IMR-90 (cell line): ENCODE results near the gene PRDM10. TPM values are rescaled to one million over a fixed set of nuclear protein-coding genes. Genes with fewer than 3 reads are reported as not detected.

Experiments used
- ATAC-seq: fragments of 200-7000 bp; cut with Tn5 transposase; 2 replicates; pipeline ENCODE4 v1.9.1; 2020; ENCODE audit warnings: low read depth, mild to moderate bottlenecking, moderate library complexity
- BruUV-seq: library from RNA; stranded (reverse); fragments of 400-500 nt; replicated peaks from 2 replicates; lab custom pipeline; 2021; lab: Mats Ljungman, UMichigan
- CTCF ChIA-PET: fragments of 300-600 bp; formaldehyde crosslinking; extraction: SDS; loops from one replicate; lab custom pipeline; 2021; ENCODE audit warnings: antibody characterized with exemption; lab: Yijun Ruan, JAX
- POLR2A ChIA-PET: fragments of 300-600 bp; sonication (Branson Sonifier 250); formaldehyde crosslinking; loops from one replicate; lab custom pipeline; 2022; ENCODE audit warnings: antibody characterized with exemption; ENCODE audit not compliant: unreplicated experiment; lab: Charles Lee
- DNase-seq: peaks from one replicate; pipeline ENCODE4 v3.0.0; 2013
- H2AFZ ChIP-seq: replicated peaks from 2 replicates; pipeline ENCODE3; 2013; ENCODE audit warnings: low read length, mild to moderate bottlenecking; ENCODE audit not compliant: poor library complexity
- H2AK5ac ChIP-seq: 2 replicates; pipeline ENCODE4 v1.6.1; 2013; ENCODE audit warnings: low read depth, low read length, inconsistent platforms
- H2AK9ac ChIP-seq: replicated peaks from 2 replicates; pipeline ENCODE3; 2013; ENCODE audit warnings: mild to moderate bottlenecking, low read depth, low read length, moderate library complexity; ENCODE audit not compliant: poor library complexity
- H2BK120ac ChIP-seq: 2 replicates; pipeline ENCODE4 v1.6.1; 2013; ENCODE audit warnings: low read depth, low read length, inconsistent platforms
- H2BK15ac ChIP-seq: 3 replicates; pipeline ENCODE4 v1.6.1; 2013; ENCODE audit warnings: low read depth, low read length, inconsistent platforms
- H2BK20ac ChIP-seq: 2 replicates; pipeline ENCODE4 v1.6.1; 2013; ENCODE audit warnings: low read depth, mild to moderate bottlenecking, inconsistent platforms, low read length, moderate library complexity
- H2BK5ac ChIP-seq: 2 replicates; pipeline ENCODE4 v1.6.1; 2013; ENCODE audit warnings: mild to moderate bottlenecking, low read depth, low read length, inconsistent platforms; ENCODE audit not compliant: poor library complexity, severe bottlenecking
- H3K14ac ChIP-seq: replicated peaks from 2 replicates; pipeline ENCODE4 v1.6.1; 2013; ENCODE audit warnings: low read depth, low read length, inconsistent platforms
- H3K18ac ChIP-seq: 2 replicates; pipeline ENCODE4 v1.6.1; 2013; ENCODE audit warnings: low read depth, low read length, control low read depth
- H3K23ac ChIP-seq: 2 replicates; pipeline ENCODE4 v1.6.1; 2013; ENCODE audit warnings: low read depth, low read length, inconsistent platforms
- H3K27ac ChIP-seq: 2 replicates; pipeline ENCODE4 v1.5.1; 2013; ENCODE audit warnings: mild to moderate bottlenecking, control low read depth, low read length; ENCODE audit not compliant: insufficient read depth
- H3K27me3 ChIP-seq: 2 replicates; pipeline ENCODE4 v1.6.1; 2013; ENCODE audit warnings: low read length; ENCODE audit not compliant: control insufficient read depth, insufficient read depth
- H3K36me3 ChIP-seq: 2 replicates; pipeline ENCODE4 v1.6.1; 2013; ENCODE audit warnings: low read length, mixed read lengths; ENCODE audit not compliant: control insufficient read depth, insufficient read depth
- H3K4ac ChIP-seq: 2 replicates; pipeline ENCODE4 v1.6.1; 2013; ENCODE audit warnings: low read depth, low read length, inconsistent platforms
- H3K4me1 ChIP-seq: 2 replicates; pipeline ENCODE4 v1.6.1; 2013; ENCODE audit warnings: low read length, mixed read lengths; ENCODE audit not compliant: control insufficient read depth, insufficient read depth
- H3K4me2 ChIP-seq: 2 replicates; pipeline ENCODE4 v1.6.1; 2013; ENCODE audit warnings: low read depth, mild to moderate bottlenecking, control low read depth, low read length, moderate library complexity
- H3K4me3 ChIP-seq: 2 replicates; pipeline ENCODE4 v1.5.1; 2013; ENCODE audit warnings: low read depth, mild to moderate bottlenecking, control low read depth, low read length, moderate library complexity; ENCODE audit not compliant: insufficient read depth
- H3K56ac ChIP-seq: 2 replicates; pipeline ENCODE4 v1.6.1; 2013; ENCODE audit warnings: low read length, inconsistent platforms; ENCODE audit not compliant: insufficient read depth; ENCODE audit errors: extremely low read depth
- H3K79me1 ChIP-seq, 2 experiments: 2 replicates each; pipeline ENCODE4 v1.6.1; 2013; ENCODE audit warnings: low read length in 2 of 2, inconsistent platforms in 1 of 2, low read depth in 1 of 2
- H3K9ac ChIP-seq: 2 replicates; pipeline ENCODE4 v1.6.1; 2013; ENCODE audit warnings: low read depth, low read length, control low read depth
- H3K9me1 ChIP-seq: 2 replicates; pipeline ENCODE4 v1.6.1; 2013; ENCODE audit warnings: low read length, inconsistent platforms; ENCODE audit not compliant: insufficient read depth
- H3K9me3 ChIP-seq: 2 replicates; pipeline ENCODE4 v1.6.1; 2013; ENCODE audit warnings: low read length; ENCODE audit not compliant: control insufficient read depth, insufficient read depth
- H4K20me1 ChIP-seq: 2 replicates; pipeline ENCODE4 v1.6.1; 2013; ENCODE audit warnings: low read length, inconsistent platforms; ENCODE audit not compliant: insufficient read depth
- H4K5ac ChIP-seq: 2 replicates; pipeline ENCODE4 v1.6.1; 2013; ENCODE audit warnings: mild to moderate bottlenecking, low read depth, low read length, control low read depth
- H4K8ac ChIP-seq, 2 experiments: 2 replicates each; pipeline ENCODE4 v1.6.1; 2013; ENCODE audit warnings: low read depth in 2 of 2, low read length in 2 of 2, control low read depth in 1 of 2, inconsistent platforms in 1 of 2
- H4K91ac ChIP-seq: 2 replicates; pipeline ENCODE4 v1.6.1; 2013; ENCODE audit warnings: low read depth, low read length, inconsistent platforms; ENCODE audit not compliant: insufficient read depth
- CEBPB ChIP-seq: IDR thresholded peaks from 2 replicates; pipeline ENCODE4 v1.6.1; 2012; ENCODE audit warnings: low read depth, low read length, improper control_type of control experiment
- MAFK ChIP-seq: IDR thresholded peaks from 2 replicates; pipeline ENCODE4 v1.6.1; 2012; ENCODE audit warnings: low read depth, low read length, improper control_type of control experiment
- WGBS, 2 experiments: methylation state at CpG; one replicate each; pipeline versions ENCODE4 v1.1.5 to v1.1.7; 2013; ENCODE audit warnings: missing lambda C conversion rate in 2 of 2; ENCODE audit not compliant: insufficient read length in 1 of 2; ENCODE audit errors: extremely low coverage in 2 of 2; 5-methylcytosine and 5-hydroxymethylcytosine counted together
- dilution Hi-C: fragments of 300-500 bp; cut with HindIII; formaldehyde crosslinking; loops from one replicate; pipeline ENCODE4 v1.14.3; 2018; ENCODE audit warnings: low sequenced_read_pairs; ENCODE audit not compliant: unreplicated experiment
- in situ Hi-C: fragments of 300-500 bp; cut with MboI; formaldehyde crosslinking; loops from 3 replicates; pipeline ENCODE4 v1.14.3; 2019; ENCODE audit warnings: low sequenced_read_pairs, inconsistent platforms, mixed read lengths
- intact Hi-C: fragments of 100-400 bp; cut with micrococcal nuclease; formaldehyde crosslinking; loops from 2 replicates; pipeline ENCODE4 v1.10.0; 2022
- polyA plus RNA-seq, 3 experiments: library from polyadenylated mRNA; depleted of rRNA; stranded (reverse); fragments of >200 nt; gene quantifications; 2 replicates each; pipeline ENCODE4 v1.2.3, GENCODE V29; 2012; ENCODE audit warnings: low replicate concordance in 1 of 3
- total RNA-seq: library from RNA; depleted of rRNA; stranded (reverse); fragments of >200 nt; gene quantifications from 2 replicates; pipeline ENCODE4 v1.2.3, GENCODE V29; 2012; rRNA removed

Gene PRDM10
- total and polyA plus RNA-seq, 2 of the 4 experiments (the other 2 are of a cell fraction), result 3.1 to 6.5 TPM

- POLR2A ChIA-PET, result interaction anchor here (0.6 kb wide), 1 partner anchor 9 kb away, joined by 8 read pairs; no protein-coding TSS in a partner anchor
- H2BK5ac ChIP-seq, result no peak overlapping the region
- no peaks in the 10 kb centered on the region for H3K9me3 ChIP-seq
- BruUV-seq, result no TSS peak
- H3K4me1 ChIP-seq, result peaks cover 5% of the 10 kb centered on the region; the same call in 1 of the 2 replicates
- WGBS, 2 experiments, result no CpG with 5 or more reads among the region's 15 CpGs
- H3K9ac ChIP-seq, result no peak overlapping the region
- peaks cover 25% of the 10 kb centered on the region for H3K27me3 ChIP-seq
- no peak overlapping the region for H2AK5ac ChIP-seq
- no peak overlapping the region for H2BK20ac ChIP-seq
- ATAC-seq, result no peak
- CTCF ChIA-PET, result no interaction called here
- H2AK9ac ChIP-seq, result no peak overlapping the region
- no peak overlapping the region for H2BK120ac ChIP-seq
- intact Hi-C loops (no loop called here), in situ Hi-C loops (no loop called here), dilution Hi-C loops (no loop called here)
- H4K91ac ChIP-seq, result no peak overlapping the region
- H3K36me3 ChIP-seq, result no peaks in the 10 kb centered on the region
- no peak overlapping the region for H3K18ac ChIP-seq
- peaks cover 3% of the 10 kb centered on the region; the same call in 1 of the 2 replicates for H3K9me1 ChIP-seq
- no peak overlapping the region for H2BK15ac ChIP-seq
- H3K4me2 ChIP-seq, result no peak overlapping the region
- H4K8ac ChIP-seq, result no peak overlapping the region
- no peak overlapping the region for H3K27ac ChIP-seq
- H3K4ac ChIP-seq, result no peak overlapping the region
- no peak overlapping the region for H3K4me3 ChIP-seq
- H3K79me1 ChIP-seq, result no peaks in the 10 kb centered on the region
- no peak overlapping the region for H3K23ac ChIP-seq
- peak; percentile 32; the same call in 1 of the 2 replicates for TF ChIP-seq CEBPB
- no peak for TF ChIP-seq MAFK
- H2AFZ ChIP-seq, result no peak overlapping the region
- H4K20me1 ChIP-seq, result no peaks in the 10 kb centered on the region
- no peak overlapping the region for H3K56ac ChIP-seq
- no peak overlapping the region for H4K5ac ChIP-seq
- no peak overlapping the region for H3K14ac ChIP-seq
- DNase-seq, result no peak
These were observed 150.4 kb downstream of the PRDM10 start for GRCh38 chr11:129852125-129852740.

Other genes starting within 250 kb of the PRDM10 start
- not detected in 2 replicates for gene TMEM45B, start 187.0 kb downstream of the PRDM10 start, total RNA-seq
- gene TMEM45B, start 187.0 kb downstream of the PRDM10 start, polyA plus RNA-seq (2012; rRNA removed), result not detected in 2 replicates
- 21.9 and 28.9 TPM in 2 replicates for gene NFRKB, start 107.3 kb downstream of the PRDM10 start, total RNA-seq
- gene NFRKB, start 107.3 kb downstream of the PRDM10 start, polyA plus RNA-seq (2012; rRNA removed), result 15.1 and 15.2 TPM in 2 replicates
- gene APLP2, start 67.1 kb upstream of the PRDM10 start, total RNA-seq, result 127 and 134 TPM in 2 replicates
- 210 and 235 TPM in 2 replicates for gene APLP2, start 67.1 kb upstream of the PRDM10 start, polyA plus RNA-seq (2012; rRNA removed)
- gene ST14, start 156.9 kb upstream of the PRDM10 start, total RNA-seq, result not detected in 2 replicates
- gene ST14, start 156.9 kb upstream of the PRDM10 start, polyA plus RNA-seq (2012; rRNA removed), result not detected in 2 replicates